HG03060 (cell line): ENCODE results near the gene RB1.

Experiments
- ATAC-seq: cut with Tn5 transposase; IDR thresholded peaks from one replicate; pipeline ENCODE4 v1.9.1; 2021; ENCODE audit warnings: low read depth, moderate number of reproducible peaks; ENCODE audit not compliant: unreplicated experiment

Gene RB1

GRCh38 chr13:48491423-48492095, 188.0 kb downstream of the RB1 start:
- ATAC-seq = no peak

DNA sequence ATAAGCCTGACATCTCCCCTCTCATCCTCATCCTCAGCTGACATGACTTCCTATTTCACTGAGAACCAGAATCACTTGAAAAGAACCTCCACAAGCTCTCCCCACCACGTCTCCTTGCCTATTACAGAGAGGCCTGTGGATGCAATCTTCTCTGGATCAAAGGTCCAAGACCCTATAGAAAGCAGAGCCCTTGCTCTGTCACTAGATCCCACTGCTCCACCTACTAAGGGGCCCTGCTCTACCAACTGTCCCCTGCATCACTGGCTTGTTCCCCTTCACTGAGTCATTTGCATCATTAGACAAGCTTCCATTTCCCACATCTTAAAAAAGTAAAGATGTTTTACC, 188.5 kb downstream of the RB1 start:
- ATAC-seq = peak; percentile 39

DNA sequence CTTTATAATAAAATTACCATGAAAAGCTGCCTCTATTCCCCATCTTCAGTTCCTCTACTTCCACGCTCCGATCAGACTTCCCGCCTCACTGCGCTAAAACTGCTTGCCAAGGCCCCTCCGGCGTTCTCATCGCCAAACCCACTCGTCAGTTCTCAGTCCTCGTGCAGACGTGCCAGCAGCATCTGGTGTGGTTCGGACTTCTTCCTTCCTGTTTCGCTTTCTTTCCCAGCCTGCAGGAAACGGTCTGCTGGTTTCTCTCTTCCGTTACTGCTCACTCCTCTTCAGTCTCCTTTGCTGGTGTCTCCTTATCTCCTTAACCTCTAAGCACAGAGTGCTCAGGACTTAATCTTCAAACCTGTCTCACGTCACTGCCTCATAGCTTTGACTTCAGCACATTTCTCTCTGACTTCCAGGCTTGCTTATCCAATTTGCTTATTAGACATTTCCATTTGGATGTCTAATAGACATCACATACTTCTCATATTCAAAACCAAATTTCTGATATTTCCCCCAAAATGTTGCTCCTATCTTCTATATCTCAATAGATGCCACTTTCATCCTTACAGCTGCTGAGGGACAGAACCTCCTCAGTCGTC, 189.0 kb downstream of the RB1 start:
- ATAC-seq = peak; percentile 53

DNA sequence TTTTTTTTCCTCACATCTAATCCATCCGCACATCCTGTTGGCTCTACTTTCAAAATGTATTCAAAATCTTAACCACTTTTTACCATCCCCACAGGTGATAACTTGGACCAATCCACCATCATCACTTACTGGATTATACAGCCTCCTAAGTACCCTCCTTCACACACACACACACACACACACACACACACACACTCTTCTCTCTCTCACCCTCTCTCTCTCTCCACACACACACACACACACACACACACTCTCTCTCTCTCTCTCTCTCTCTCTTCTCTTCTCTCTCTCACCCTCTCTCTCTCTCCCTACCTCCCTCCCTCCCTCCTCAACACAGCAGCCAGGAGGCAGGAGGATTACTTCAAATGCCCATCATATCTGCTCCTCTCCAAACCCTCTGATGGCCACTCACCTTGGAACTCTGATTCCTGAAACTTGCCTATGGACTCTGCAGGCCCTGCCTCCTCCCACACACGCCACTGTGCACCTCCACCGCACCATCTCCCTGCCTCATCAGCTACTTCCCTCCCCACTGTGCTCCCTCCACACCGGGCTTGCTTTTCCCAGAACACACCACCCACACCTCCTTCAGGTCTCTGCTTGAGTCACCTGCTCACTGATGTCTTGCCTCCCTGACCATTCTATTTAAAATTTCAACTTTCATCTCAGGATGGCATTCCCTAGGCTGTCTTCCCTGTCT, 189.7 kb downstream of the RB1 start:
- ATAC-seq = no peak

- ATAC-seq = no peak
These were observed 190.3 kb downstream of the RB1 start for GRCh38 chr13:48493851-48494250.

DNA sequence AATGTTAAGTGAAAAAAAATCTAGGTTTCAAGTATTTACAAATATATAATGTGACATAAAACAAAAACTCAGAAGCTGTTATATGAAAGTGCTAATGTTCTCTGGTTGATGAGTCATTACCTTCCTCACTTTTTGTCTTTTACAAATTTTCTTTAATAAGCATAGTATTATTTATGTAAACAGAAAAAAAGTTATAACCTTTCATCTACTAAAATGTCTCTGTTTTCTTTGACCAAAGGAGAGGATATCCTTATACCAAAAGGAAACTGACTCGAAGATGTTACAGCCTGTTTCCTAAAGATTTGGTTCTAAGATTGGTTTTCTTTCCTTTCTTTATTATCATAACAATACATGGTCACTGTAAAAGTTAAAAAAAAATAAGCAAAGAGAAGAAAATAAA, 191.3 kb downstream of the RB1 start:
- no peak for ATAC-seq

- ATAC-seq = no peak
These were observed 193.0 kb downstream of the RB1 start for GRCh38 chr13:48496271-48497161.

DNA sequence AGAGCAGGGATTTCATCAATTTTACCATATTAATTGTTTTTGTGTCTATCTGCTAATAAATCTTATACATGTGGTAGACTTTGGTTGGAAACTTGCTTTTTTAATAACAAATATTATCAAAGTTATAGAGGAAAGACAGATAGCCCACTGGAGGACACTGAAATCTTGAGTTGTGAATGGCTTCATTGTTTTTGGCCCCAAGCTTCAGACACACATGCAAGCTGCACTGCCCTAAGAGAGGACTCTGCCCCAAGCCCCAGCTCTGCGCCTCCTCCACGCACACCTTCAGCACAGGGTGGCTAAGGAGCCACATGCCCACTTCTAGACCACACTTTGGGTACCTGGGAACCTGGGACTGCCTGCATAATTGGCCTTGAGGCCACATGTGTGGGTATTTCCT, 194.1 kb downstream of the RB1 start:
- ATAC-seq = no peak

- ATAC-seq = no peak
These were observed 197.2 kb downstream of the RB1 start for GRCh38 chr13:48500652-48501197.

DNA sequence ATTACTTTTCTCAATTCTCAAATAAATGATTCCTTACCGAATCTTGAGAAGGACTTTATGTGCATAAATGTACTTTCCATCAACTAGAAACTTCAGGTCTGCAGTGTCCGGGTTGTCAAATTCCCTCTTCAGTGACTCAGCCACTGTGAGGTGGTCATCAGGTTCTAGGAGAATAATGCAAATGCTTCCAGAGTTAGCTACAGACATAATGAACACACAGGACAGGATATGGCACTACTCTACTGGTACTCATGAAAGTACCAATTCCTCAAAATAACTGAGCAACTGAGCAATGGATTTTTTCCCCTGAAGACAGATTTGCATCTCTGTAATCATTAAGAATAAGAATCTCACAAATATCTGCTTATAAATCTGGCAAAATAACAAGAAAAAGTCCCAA, 198.2 kb downstream of the RB1 start:
- ATAC-seq = no peak

DNA sequence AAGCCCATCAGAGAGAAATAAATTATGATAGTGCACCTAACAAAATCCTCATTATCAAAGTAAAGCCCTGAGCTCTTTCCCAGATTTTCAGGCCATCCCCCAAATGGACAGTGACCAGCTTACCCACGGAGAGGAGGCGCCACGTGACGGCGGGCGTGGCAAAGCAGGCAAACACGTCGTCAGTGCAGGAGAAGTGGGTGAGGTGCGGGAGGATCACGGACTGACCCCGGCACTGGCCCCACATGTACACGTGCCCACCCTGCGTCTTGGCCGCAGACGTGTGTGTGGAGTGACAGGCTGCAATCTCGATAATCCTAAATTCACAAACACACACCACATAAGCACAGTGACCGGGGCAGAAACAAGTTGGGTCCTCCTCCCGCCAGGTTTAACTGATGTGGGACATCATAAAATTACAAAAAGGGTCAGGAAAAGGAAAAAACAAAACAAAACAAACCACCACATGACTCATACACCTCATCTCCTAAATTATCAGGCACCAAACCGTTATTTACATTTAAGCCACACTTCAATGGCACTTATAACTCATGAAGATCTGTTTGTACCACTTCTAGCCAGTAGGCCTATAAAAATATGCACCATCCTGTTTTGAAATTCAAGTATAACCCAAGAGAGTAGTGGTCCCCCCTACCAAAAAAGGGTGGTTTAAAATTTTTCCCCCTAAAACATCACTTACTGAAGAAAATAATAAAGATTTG, 199.2 kb downstream of the RB1 start:
- no peak for ATAC-seq

DNA sequence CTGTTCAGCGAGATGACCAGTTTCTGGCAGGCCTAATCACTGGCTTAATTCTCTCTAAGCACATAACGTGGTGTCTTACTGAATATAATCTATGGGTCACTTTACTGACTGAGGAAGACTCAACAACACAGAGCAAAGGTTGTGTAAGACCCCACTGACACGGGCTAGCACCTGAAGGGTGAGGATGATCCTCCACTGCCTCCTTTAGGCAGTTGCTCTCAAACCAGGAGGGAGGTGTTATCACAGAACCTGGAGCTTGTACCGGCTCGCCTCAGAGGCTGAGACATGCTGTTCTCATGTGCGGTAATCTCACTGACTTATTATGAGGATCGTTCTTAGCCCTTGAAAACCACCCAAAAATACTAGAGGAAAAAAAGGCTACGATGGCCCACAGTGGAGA, 201.1 kb downstream of the RB1 start:
- no peak for ATAC-seq

DNA sequence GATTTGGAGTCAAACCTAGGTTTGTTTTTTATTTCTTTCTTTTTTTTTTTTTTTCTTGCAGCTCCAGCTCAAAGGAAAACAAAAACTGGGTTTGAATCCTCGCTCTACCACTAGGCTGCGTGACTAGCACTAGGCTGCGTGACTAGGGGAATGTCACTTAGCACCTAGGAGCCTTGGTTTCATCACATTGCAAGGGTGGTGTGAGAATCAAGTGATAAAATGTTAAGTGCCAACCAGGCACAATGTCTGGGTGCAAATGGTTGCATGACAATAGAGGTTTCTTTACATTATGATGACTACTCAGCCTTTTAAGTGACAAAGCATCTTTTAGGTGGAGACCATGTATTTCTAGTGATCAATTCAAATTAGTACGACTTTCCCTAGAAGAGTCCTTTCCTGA, 201.5 kb downstream of the RB1 start:
- ATAC-seq = no peak

- peak; percentile 38 for ATAC-seq
These were observed 202.1 kb downstream of the RB1 start for GRCh38 chr13:48505597-48506091.

GRCh38 chr13:48506092-48506701, 202.6 kb downstream of the RB1 start:
- peak; percentile 3 for ATAC-seq

GRCh38 chr13:48507021-48507420, 203.5 kb downstream of the RB1 start:
- no peak for ATAC-seq

DNA sequence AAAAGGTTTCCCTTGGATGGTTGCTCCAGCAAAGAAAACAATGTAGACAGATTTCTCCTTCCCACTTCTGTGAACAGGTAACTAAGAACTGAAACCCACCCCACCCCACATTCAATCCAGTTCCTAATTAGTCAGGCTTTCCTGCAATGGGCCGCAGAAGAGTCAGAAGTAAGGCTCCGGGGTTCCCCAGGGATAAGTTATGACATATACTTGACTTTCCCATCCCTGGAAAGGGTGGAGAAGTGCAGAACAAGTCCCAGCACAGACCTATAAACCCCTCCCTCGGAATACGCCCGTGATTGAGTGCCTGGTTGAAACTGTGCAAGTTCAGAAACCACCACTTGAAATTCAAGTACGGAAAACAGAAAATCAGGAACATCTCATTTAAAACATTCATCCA, 204.5 kb downstream of the RB1 start:
- no peak for ATAC-seq

DNA sequence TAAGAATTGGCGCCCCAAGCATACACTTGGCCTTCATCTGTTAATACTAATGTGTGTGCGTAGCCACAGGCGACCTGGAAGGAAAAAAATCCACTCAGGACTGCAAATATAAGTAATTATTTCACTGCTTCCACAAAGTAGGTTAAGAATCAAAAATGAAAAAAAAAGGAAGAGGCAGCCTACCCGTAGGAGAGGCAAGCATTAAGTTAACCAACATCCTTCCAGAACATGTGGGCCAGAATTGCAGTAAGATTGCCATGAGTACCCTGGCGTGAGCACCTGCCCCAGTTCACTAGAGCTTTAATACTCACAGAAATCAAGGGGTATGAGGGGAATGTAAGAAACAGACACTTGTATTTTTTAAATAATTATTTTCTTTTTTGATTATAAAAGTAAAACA, 207.1 kb downstream of the RB1 start:
- ATAC-seq = no peak

- ATAC-seq = no peak
These were observed 208.2 kb downstream of the RB1 start for GRCh38 chr13:48511621-48512230.
